LNCAP (cell line): ENCODE measurements around the gene TMEM59L.

Experiments
- CTCF ChIP-seq: fragments of 450-650 bp; IDR thresholded peaks from 2 replicates; pipeline ENCODE4 v1.5.1; 2017; ENCODE audit warnings: mild to moderate bottlenecking

Gene TMEM59L

DNA sequence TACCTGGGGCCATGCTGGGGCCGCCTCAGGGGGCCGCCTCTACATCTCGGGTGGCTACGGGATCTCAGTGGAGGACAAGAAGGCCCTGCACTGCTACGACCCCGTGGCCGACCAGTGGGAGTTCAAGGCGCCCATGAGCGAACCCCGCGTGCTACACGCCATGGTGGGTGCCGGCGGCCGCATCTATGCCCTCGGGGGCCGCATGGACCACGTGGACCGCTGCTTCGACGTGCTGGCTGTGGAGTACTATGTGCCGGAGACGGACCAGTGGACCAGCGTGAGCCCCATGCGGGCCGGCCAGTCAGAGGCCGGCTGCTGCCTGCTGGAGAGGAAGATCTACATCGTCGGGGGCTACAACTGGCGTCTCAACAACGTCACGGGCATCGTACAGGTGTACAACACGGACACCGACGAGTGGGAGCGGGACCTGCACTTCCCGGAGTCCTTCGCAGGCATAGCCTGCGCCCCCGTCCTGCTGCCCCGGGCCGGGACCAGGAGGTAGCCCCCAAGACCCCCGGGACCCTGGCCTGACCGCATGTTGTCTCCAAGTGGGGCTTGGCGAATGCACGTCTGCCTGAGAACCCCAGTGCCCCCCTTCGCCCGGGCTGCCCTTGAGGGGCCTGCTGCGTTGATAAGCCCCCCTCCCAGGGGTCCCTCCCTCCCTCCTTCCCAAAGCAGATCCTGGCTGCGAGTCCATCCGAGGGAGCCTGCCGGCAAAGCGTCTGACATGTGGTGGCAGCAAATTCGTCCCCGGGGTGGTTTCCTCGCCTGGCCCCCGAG, 56.3 kb downstream of the TMEM59L start:
- no peak for TF ChIP-seq CTCF

GRCh38 chr19:18669524-18669817, 56.8 kb downstream of the TMEM59L start:
- no peak for TF ChIP-seq CTCF

- TF ChIP-seq CTCF: no peak
Observed at GRCh38 chr19:18669883-18670282, 57.2 kb downstream of the TMEM59L start.

DNA sequence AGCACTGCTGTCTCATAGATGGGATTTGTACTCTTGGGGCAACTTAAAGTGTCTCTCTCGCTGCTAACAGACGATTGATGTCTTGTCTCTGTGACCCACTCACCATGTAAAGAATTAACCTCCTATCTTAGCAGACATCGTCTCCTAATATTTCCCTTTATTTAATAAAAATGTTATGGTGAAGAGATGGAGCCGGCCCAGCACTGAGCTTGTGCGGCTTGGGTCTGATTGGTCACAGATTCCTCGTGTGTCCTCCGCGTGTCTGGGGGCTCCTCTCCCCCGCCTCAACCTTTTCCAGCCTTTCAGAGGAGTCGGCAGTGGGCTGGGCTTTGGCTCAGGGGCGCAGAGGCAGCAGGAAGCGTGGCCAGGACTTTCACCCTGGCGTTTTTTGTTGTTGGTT, 57.6 kb downstream of the TMEM59L start:
- TF ChIP-seq CTCF: no peak
